ENCODE results near the gene CYP11A1.

DNA sequence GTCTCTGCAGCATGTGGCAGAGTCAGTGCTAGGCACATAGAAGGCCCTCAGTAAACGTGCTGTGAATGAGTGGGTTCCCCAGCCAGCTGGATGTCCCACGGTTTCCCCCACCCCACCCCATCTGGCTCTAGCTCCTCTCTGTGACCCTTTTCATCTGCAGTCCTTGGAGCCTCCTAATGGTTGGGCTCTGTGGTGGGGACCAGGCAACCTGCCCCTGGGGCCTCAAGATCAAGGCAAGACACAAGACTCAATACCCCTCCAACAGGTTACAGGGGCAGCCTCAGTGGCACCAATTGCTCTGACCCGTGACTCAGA lies 17.1 kb upstream of the CYP11A1 start:
- TF ChIP-seq POLR2AphosphoS5 (IDR thresholded peaks at IDR 0.05) (no peak), POLR2A (IDR thresholded peaks at IDR 0.05) (no peak), EP300 (IDR thresholded peaks at IDR 0.05) (no peak)
- TF ChIP-seq, protein P1, sequence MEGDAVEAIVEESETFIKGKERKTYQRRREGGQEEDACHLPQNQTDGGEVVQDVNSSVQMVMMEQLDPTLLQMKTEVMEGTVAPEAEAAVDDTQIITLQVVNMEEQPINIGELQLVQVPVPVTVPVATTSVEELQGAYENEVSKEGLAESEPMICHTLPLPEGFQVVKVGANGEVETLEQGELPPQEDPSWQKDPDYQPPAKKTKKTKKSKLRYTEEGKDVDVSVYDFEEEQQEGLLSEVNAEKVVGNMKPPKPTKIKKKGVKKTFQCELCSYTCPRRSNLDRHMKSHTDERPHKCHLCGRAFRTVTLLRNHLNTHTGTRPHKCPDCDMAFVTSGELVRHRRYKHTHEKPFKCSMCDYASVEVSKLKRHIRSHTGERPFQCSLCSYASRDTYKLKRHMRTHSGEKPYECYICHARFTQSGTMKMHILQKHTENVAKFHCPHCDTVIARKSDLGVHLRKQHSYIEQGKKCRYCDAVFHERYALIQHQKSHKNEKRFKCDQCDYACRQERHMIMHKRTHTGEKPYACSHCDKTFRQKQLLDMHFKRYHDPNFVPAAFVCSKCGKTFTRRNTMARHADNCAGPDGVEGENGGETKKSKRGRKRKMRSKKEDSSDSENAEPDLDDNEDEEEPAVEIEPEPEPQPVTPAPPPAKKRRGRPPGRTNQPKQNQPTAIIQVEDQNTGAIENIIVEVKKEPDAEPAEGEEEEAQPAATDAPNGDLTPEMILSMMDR (IDR thresholded peaks at IDR 0.05): no peak

All from stomach (tissue), 4 donors.